Fibroblast of pulmonary artery (primary cell): ENCODE results near the gene PHACTR1.
"Not testable (repeated sequence)": the region's sequence is repeated elsewhere in the genome, so short reads cannot be mapped to it uniquely, and the experiment has no call there.

ENCODE experiments used
- DNase-seq: peaks from one replicate; pipeline ENCODE4 v3.0.0-alpha.2; 2010; ENCODE audit warnings: low read depth
- H3K4me3 ChIP-seq: replicated peaks from 2 replicates; pipeline ENCODE4 v1.5.1; 2011; ENCODE audit warnings: low read depth, mild to moderate bottlenecking, control low read depth, low read length, moderate library complexity
- TF ChIP-seq, protein P1 (sequence below): IDR thresholded peaks from 2 replicates; pipeline ENCODE4 v1.5.1; 2011; ENCODE audit warnings: mild to moderate bottlenecking, control low read depth, low read length, inconsistent platforms; ENCODE audit errors: missing control alignments

PHACTR1 gene

DNA sequence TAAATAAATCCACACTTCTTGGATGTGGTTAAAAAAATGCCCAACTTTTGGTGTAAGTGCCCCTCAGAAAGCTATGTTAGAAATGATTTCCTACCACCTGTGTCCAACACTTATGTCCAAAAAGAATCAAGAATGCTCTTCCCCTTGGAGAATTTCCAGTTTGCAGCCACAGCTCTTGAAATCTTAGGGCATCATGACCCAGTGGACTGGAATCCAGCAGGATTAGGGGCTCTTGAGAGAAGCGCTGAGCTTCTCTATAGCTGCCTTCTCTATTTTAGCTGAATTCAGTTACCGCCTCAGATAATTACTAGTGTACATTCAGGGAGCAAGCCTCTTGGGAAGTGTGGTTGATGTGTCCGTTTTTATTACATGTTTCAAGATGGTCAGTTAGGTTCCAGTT lies 2.5 kb downstream of the PHACTR1 start:
- no peak for DNase-seq
- TF ChIP-seq, protein P1, sequence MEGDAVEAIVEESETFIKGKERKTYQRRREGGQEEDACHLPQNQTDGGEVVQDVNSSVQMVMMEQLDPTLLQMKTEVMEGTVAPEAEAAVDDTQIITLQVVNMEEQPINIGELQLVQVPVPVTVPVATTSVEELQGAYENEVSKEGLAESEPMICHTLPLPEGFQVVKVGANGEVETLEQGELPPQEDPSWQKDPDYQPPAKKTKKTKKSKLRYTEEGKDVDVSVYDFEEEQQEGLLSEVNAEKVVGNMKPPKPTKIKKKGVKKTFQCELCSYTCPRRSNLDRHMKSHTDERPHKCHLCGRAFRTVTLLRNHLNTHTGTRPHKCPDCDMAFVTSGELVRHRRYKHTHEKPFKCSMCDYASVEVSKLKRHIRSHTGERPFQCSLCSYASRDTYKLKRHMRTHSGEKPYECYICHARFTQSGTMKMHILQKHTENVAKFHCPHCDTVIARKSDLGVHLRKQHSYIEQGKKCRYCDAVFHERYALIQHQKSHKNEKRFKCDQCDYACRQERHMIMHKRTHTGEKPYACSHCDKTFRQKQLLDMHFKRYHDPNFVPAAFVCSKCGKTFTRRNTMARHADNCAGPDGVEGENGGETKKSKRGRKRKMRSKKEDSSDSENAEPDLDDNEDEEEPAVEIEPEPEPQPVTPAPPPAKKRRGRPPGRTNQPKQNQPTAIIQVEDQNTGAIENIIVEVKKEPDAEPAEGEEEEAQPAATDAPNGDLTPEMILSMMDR = no peak
- no peak overlapping the region for H3K4me3 ChIP-seq

DNA sequence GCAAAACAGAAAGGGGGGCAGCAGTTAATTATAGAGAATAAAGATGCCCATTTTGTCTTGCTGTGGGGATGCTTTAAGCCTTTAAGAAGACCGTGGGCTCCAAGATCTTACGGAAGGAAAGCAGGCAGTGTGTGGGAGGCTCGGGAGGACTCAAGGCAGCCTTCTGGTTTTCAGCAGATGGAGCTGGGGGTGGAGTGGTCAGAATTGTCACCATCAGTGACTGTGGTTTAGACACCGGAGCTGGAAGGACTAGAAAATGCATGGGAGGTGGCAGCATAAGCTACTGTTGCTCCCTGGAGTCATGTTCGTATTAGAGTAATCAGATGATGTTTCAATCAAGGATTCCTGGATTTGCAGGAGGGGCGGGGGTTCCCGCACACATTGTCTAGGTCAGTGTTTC lies 3.7 kb downstream of the PHACTR1 start:
- H3K4me3 ChIP-seq = no peak overlapping the region
- TF ChIP-seq, protein P1 = no peak
- DNase-seq = no peak

DNA sequence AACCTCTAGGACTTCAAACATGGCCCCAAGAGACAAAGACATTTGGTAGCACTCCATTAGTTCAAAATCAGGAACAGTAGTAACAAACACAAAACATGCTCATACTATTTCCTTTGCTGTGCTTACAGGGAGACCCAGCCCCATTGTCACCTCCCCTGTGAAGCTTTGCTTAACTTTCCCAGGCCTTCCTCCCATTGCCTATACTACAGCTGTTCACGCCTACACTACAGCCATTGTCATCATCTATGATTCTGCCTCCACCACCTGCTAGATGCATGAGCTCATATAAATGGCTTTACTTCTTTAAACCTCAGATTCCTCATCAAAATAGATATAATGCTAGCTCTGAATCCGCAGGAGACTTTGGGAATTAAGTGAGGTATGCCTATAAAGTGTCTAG lies 8.7 kb downstream of the PHACTR1 start:
- no peak overlapping the region for H3K4me3 ChIP-seq
- DNase-seq = no peak
- TF ChIP-seq, protein P1 = no peak

DNA sequence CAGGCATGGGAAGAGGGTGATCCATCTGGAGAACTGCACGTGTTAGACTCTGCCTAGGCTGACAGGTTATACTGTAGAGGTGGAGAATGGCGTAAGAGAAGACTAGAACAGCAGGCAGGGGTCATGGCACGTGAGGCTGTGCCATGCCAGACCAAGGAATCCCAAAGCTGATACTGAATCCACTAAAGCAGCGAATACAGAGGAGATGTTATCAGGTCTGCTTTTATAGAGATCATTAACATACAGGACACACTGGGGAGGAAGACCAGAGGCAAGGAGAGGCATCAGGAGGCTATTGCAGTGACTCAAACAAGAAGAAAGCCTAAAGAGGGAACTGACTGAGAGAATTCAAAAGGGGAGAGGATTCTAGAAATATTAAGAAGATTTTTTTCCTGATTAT lies 12.9 kb downstream of the PHACTR1 start:
- TF ChIP-seq, protein P1 = no peak
- DNase-seq = no peak

DNA sequence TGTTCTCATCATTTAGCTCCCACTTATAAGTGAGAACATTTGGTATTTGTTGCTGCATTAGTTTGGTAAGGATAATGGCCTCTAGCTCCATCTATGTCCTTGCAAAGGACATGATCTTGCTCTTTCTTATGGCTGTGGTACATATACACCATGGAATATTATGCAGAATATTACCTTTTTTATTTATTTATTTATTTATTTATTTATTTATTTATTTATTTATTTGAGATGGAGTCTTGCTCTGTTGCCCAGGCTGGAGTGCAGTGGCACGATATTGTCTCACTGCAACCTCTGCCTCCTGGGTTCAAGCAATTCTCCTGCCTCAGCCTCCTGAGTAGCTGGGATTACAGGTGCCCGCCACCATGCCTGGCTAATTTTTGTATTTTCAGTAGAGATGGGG lies 14.2 kb downstream of the PHACTR1 start:
- not testable (repeated sequence) for H3K4me3 ChIP-seq, DNase-seq

More for the DNA sequence above, 12.9 kb downstream of the PHACTR1 start:
- no peak overlapping the region for H3K4me3 ChIP-seq

DNA sequence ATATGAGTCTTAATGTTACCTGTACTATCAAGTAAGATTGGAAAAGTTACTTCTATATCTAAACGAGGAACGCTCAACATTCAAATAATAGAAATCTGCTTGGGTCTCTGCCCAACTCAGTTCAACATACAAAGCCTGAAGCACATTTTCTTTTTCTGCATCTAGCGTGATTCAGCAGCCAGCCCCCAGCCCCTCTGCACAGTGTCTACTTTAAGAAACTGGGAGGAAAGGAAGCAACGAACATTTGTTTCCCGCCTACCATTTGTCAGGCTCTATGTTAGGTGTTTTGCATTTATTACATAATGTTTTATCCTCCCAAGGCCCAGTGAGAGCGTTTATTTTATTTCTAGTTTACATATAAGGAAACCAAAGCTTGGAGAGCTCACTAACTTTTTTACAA lies 17.3 kb downstream of the PHACTR1 start:
- TF ChIP-seq, protein P1 = no peak
- H3K4me3 ChIP-seq = no peak overlapping the region

DNA sequence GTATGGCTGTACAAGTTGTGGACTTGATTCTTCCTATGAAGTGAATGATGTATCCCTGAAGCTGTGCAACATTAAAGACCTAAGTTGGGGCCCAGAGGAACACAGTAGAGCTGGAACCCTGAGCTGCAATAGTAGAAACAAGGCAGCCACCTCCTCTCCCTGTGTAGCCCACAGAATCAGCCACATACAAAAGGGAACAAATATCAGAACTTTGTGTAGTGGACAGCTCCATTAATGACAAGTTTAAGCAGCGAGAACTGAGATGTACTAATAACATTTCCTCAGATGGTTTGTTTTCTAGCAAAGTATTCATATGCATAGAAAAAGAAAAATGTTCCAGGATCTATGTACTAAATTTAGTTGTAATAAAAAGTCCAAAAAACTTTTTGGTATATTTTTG lies 19.2 kb downstream of the PHACTR1 start:
- TF ChIP-seq, protein P1 = no peak
- no peak for DNase-seq
- no peak overlapping the region for H3K4me3 ChIP-seq

More for the DNA sequence above, 17.3 kb downstream of the PHACTR1 start:
- no peak for DNase-seq
